Astrocyte (in vitro differentiated cells and primary cell): ENCODE data around the gene ENHO. TPM values are rescaled to one million over a fixed set of nuclear protein-coding genes. Genes with fewer than 3 reads are reported as not detected.
A peak's percentile ranks its signal among the peaks of the same experiment; 100 is the strongest.

ENCODE experiments used
- DNase-seq: peaks from one replicate; pipeline ENCODE4 v3.0.0-alpha.2; 2010; ENCODE audit warnings: low read depth
- FAIRE-seq: peaks from 2 replicates; lab custom pipeline; 2011; peaks lifted over from hg19 to GRCh38; lab: Jason Lieb, UNC
- H2AFZ ChIP-seq: 2 replicates; pipeline ENCODE4 v1.6.0; 2012; ENCODE audit warnings: low read depth, low read length, inconsistent platforms
- H3K27ac ChIP-seq: 2 replicates; pipeline ENCODE4 v1.5.1; 2011; ENCODE audit warnings: low read depth, low read length, inconsistent platforms
- H3K27me3 ChIP-seq: 2 replicates; pipeline ENCODE4 v1.6.0; 2011; ENCODE audit warnings: low read length, inconsistent platforms; ENCODE audit not compliant: insufficient read depth
- H3K36me3 ChIP-seq: 2 replicates; pipeline ENCODE4 v1.5.1; 2011; ENCODE audit warnings: low read length, inconsistent platforms; ENCODE audit not compliant: insufficient read depth
- H3K4me1 ChIP-seq: 2 replicates; pipeline ENCODE4 v1.5.1; 2011; ENCODE audit warnings: low read length, inconsistent platforms; ENCODE audit not compliant: insufficient read depth
- H3K4me2 ChIP-seq: 2 replicates; pipeline ENCODE4 v1.6.0; 2012; ENCODE audit warnings: low read length, inconsistent platforms
- H3K4me3 ChIP-seq: 2 replicates; pipeline ENCODE4 v1.5.1; 2011; ENCODE audit warnings: low read depth, mild to moderate bottlenecking, low read length, inconsistent platforms; ENCODE audit not compliant: insufficient read depth
- H3K79me2 ChIP-seq: 2 replicates; pipeline ENCODE4 v1.6.0; 2012; ENCODE audit warnings: mild to moderate bottlenecking, low read length, inconsistent platforms; ENCODE audit not compliant: insufficient read depth
- H3K9ac ChIP-seq: 2 replicates; pipeline ENCODE4 v1.6.0; 2012; ENCODE audit warnings: mild to moderate bottlenecking, low read length, inconsistent platforms
- H3K9me3 ChIP-seq: 2 replicates; pipeline ENCODE4 v1.5.1; 2012; ENCODE audit warnings: low read depth, mild to moderate bottlenecking, low read length, inconsistent platforms; ENCODE audit not compliant: insufficient read depth
- H4K20me1 ChIP-seq: 2 replicates; pipeline ENCODE4 v1.6.0; 2012; ENCODE audit warnings: low read length, inconsistent platforms; ENCODE audit not compliant: insufficient read depth
- H3K27ac Mint-ChIP-seq: one replicate; pipeline ENCODE4 v1.8.0; 2021; ENCODE audit warnings: mild to moderate bottlenecking, mixed read lengths; ENCODE audit not compliant: unreplicated experiment
- H3K27me3 Mint-ChIP-seq: one replicate; pipeline ENCODE4 v1.8.0; 2021; ENCODE audit warnings: low read depth, mixed read lengths; ENCODE audit not compliant: unreplicated experiment
- H3K36me3 Mint-ChIP-seq: one replicate; pipeline ENCODE4 v1.8.0; 2021; ENCODE audit warnings: low read depth, mixed read lengths; ENCODE audit not compliant: unreplicated experiment
- H3K4me1 Mint-ChIP-seq: one replicate; pipeline ENCODE4 v1.8.0; 2021; ENCODE audit warnings: low read depth, mixed read lengths; ENCODE audit not compliant: unreplicated experiment
- H3K4me3 Mint-ChIP-seq: one replicate; pipeline ENCODE4 v1.8.0; 2021; ENCODE audit warnings: mild to moderate bottlenecking, moderate library complexity, mixed read lengths; ENCODE audit not compliant: unreplicated experiment
- H3K9me3 Mint-ChIP-seq: one replicate; pipeline ENCODE4 v1.8.0; 2021; ENCODE audit warnings: mild to moderate bottlenecking, mixed read lengths; ENCODE audit not compliant: unreplicated experiment
- EZH2 ChIP-seq: IDR thresholded peaks from 2 replicates; pipeline ENCODE4 v1.6.1; 2012; ENCODE audit warnings: mild to moderate bottlenecking, low read length, inconsistent platforms; ENCODE audit not compliant: insufficient read depth
- total RNA-seq: library from RNA; stranded (reverse); gene quantifications from 2 replicates; pipeline ENCODE4 v1.2.1, GENCODE V29; 2021
- TF ChIP-seq, protein P1 (sequence below): IDR thresholded peaks from 2 replicates; pipeline ENCODE4 v1.5.1; 2011; ENCODE audit warnings: low read depth, mild to moderate bottlenecking, inconsistent platforms, low read length, moderate library complexity; ENCODE audit not compliant: insufficient read depth

Gene ENHO
- total RNA-seq, 1 donor from 2014 or later, result 1.1 TPM

DNA sequence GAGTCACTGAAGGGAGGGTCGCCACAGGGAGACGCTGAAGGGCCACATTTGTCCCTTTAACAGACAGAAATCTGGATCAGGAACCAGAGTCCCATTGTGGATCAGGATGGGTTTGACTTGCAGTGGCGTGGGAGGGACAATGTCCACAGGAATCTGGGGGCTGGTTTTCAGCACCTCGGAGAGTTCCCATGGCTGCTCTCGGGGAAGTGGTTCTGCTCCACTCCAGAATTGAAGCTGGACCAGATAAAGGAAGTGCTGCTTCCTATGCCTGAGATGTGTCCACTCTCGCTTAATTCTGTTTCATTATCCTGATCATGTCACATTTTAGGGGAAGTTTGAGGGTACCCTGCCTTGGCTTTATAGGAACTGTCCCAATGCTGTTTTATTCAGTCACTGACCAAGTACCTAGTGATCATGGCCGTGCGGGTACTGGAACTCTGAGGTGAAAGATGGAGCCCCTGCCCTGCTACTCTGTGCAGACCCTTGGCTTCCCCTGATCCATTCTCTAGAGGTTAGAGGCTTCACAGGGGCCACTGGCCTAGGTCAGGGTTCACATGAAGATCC lies 28.7 kb downstream of the ENHO start:
- Histone ChIP-seq H3K27ac (no peak overlapping the region), H3K79me2 (no peaks in the 10 kb centered on the region), H3K4me2 (no peak overlapping the region), H3K9me3 (no peaks in the 10 kb centered on the region), H2AFZ (no peak overlapping the region), H3K36me3 (no peaks in the 10 kb centered on the region), H3K27me3 (peaks cover 20% of the 10 kb centered on the region), H3K9ac (no peak overlapping the region), H3K4me1 (no peaks in the 10 kb centered on the region), H3K4me3 (no peak overlapping the region), H4K20me1 (no peaks in the 10 kb centered on the region)
- Mint-ChIP-seq H3K4me3 (no peak overlapping the region), H3K36me3 (peaks cover 2% of the 10 kb centered on the region), H3K9me3 (peaks cover 2% of the 10 kb centered on the region), H3K27me3 (peaks cover 62% of the 10 kb centered on the region), H3K4me1 (peaks cover 6% of the 10 kb centered on the region), H3K27ac (no peak overlapping the region)
- FAIRE-seq (peak; percentile 49), DNase-seq (peak; percentile 31)
- TF ChIP-seq EZH2, result no peak
- TF ChIP-seq, protein P1, sequence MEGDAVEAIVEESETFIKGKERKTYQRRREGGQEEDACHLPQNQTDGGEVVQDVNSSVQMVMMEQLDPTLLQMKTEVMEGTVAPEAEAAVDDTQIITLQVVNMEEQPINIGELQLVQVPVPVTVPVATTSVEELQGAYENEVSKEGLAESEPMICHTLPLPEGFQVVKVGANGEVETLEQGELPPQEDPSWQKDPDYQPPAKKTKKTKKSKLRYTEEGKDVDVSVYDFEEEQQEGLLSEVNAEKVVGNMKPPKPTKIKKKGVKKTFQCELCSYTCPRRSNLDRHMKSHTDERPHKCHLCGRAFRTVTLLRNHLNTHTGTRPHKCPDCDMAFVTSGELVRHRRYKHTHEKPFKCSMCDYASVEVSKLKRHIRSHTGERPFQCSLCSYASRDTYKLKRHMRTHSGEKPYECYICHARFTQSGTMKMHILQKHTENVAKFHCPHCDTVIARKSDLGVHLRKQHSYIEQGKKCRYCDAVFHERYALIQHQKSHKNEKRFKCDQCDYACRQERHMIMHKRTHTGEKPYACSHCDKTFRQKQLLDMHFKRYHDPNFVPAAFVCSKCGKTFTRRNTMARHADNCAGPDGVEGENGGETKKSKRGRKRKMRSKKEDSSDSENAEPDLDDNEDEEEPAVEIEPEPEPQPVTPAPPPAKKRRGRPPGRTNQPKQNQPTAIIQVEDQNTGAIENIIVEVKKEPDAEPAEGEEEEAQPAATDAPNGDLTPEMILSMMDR, result no peak

DNA sequence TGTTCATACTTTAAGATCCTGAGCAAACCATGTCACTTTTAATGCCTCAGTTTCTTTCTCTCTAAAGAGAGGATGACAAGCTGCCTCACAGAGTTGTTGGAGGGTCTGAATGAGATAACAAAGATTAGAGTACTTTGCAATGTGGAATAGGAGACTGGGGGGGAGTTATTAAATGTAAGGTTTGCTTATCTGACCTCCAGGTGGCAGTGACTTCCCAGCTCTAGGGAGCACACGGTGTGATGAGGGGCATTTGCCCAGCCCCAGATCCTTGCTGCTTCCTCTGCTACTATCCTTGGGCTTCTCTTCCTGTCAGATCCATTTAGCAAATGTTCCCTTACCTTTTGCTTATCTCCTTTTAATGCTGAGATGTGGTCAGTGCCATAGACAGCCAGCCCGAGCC lies 30.7 kb downstream of the ENHO start:
- no peak overlapping the region for H3K4me2 ChIP-seq
- H2AFZ ChIP-seq, result no peak overlapping the region
- FAIRE-seq, result no peak
- H3K27me3 ChIP-seq, result peaks cover 27% of the 10 kb centered on the region
- H3K4me1 ChIP-seq, result no peaks in the 10 kb centered on the region
- H3K27me3 Mint-ChIP-seq, result peaks cover 61% of the 10 kb centered on the region
- H3K4me3 Mint-ChIP-seq, result no peak overlapping the region
- no peaks in the 10 kb centered on the region for H3K4me1 Mint-ChIP-seq
- no peak overlapping the region for H3K4me3 ChIP-seq
- no peak overlapping the region for H3K27ac ChIP-seq
- peaks cover 2% of the 10 kb centered on the region for H3K36me3 Mint-ChIP-seq
- TF ChIP-seq, protein P1, result no peak
- no peak for TF ChIP-seq EZH2
- no peaks in the 10 kb centered on the region for H3K79me2 ChIP-seq
- no peaks in the 10 kb centered on the region for H4K20me1 ChIP-seq
- no peak overlapping the region for H3K9ac ChIP-seq
- H3K9me3 Mint-ChIP-seq, result peaks cover 4% of the 10 kb centered on the region
- H3K9me3 ChIP-seq, result no peaks in the 10 kb centered on the region
- DNase-seq, result no peak
- H3K27ac Mint-ChIP-seq, result no peak overlapping the region
- H3K36me3 ChIP-seq, result no peaks in the 10 kb centered on the region

DNA sequence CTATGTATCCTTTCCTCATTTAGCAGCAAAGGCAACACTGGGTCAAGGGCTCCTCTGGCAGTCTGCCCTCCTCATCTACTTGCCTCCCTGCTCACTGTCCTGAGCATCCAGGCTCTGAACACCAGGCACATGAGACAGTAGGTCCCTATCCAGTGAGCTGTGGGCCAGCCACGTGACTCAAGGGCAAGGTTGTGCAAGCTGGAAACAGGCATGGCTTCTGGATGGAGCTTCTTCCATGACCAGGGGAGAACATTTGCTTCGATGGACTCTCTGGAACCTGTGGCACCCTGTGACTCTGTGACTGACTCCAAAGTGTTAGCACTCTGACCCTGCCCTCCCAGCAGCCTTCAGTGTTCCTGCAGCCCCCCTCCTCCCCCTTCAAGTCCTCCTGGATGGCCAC lies 31.2 kb downstream of the ENHO start:
- no peaks in the 10 kb centered on the region for H3K79me2 ChIP-seq
- no peak overlapping the region for H3K9ac ChIP-seq
- no peak overlapping the region for H3K4me3 ChIP-seq
- H3K4me1 Mint-ChIP-seq, result no peaks in the 10 kb centered on the region
- H3K36me3 ChIP-seq, result no peaks in the 10 kb centered on the region
- no peaks in the 10 kb centered on the region for H4K20me1 ChIP-seq
- no peak overlapping the region for H3K4me3 Mint-ChIP-seq
- TF ChIP-seq, protein P1, result no peak
- no peak for TF ChIP-seq EZH2
- peaks cover 27% of the 10 kb centered on the region for H3K27me3 ChIP-seq
- H3K36me3 Mint-ChIP-seq, result peaks cover 2% of the 10 kb centered on the region
- H3K9me3 Mint-ChIP-seq, result peaks cover 4% of the 10 kb centered on the region
- H3K4me2 ChIP-seq, result no peak overlapping the region
- H3K9me3 ChIP-seq, result no peaks in the 10 kb centered on the region
- H2AFZ ChIP-seq, result no peak overlapping the region
- H3K27ac ChIP-seq, result no peak overlapping the region
- FAIRE-seq, result no peak
- no peak for DNase-seq
- H3K27ac Mint-ChIP-seq, result no peak overlapping the region
- H3K27me3 Mint-ChIP-seq, result peaks cover 64% of the 10 kb centered on the region
- H3K4me1 ChIP-seq, result no peaks in the 10 kb centered on the region
